ENCODE results near the gene PPFIBP1.
A peak's percentile ranks its signal among the peaks of the same experiment; 100 is the strongest.
"Not testable (repeated sequence)": the region's sequence is repeated elsewhere in the genome, so short reads cannot be mapped to it uniquely, and the experiment has no call there.

The PPFIBP1 gene

DNA sequence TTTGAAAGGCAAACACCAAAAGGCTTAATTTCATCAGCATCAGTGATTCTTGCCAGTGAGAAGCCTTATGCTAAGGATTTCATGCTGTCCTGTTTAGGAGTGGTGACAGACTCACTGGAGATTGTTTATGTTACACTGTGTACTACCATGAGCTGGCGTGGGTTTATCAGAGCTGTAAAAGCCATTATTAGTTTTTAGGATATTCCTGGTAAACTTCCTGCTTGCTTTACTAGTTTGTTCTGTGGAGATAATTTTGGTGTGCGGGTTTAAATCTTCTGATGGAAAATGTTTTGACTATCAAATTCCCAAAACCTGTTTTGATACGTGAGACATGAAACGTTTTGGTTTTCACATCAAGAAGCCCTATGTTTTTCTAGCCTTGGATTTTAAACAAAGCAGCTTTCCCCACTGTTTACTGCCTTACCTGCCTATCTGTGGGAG lies 15.2 kb downstream of the PPFIBP1 start:
- H3K9me3 ChIP-seq (ENCODE audit: insufficient read depth, low read depth, low read length) = no peaks in the 10 kb centered on the region
- H2BK5ac ChIP-seq (ENCODE audit: low read depth, low read length, poor library complexity) = no peak overlapping the region
- peaks cover 10% of the 10 kb centered on the region for H3K79me2 ChIP-seq (ENCODE audit: control insufficient read depth, insufficient read depth, low read length, poor library complexity)
- H3K4ac ChIP-seq (ENCODE audit: low read depth, low read length) = peak overlapping the region; percentile 61
- WGBS (ENCODE audit: extremely low coverage, insufficient coverage, insufficient read length) = no CpG with 5 or more reads among the region's 4 CpGs
- H4K8ac ChIP-seq (ENCODE audit: low read depth, low read length) = no peak overlapping the region
- H2BK120ac ChIP-seq (ENCODE audit: insufficient read depth, low read length, poor library complexity) = no peak overlapping the region
- no peak overlapping the region for H3K18ac ChIP-seq (ENCODE audit: low read length)
- peaks cover 12 to 23% of the 10 kb centered on the region in 2 experiments for H3K4me1 ChIP-seq (ENCODE audit: control insufficient read depth in 1 of 2, insufficient read depth in 2 of 2, low read length in 2 of 2)
- no peak overlapping the region for H3K23ac ChIP-seq (ENCODE audit: low read length)
- no peak for DNase-seq
- H2AFZ ChIP-seq (ENCODE audit: insufficient read depth, low read length, poor library complexity) = no peak overlapping the region
- H3K79me1 ChIP-seq (ENCODE audit: low read length) = peaks cover 3% of the 10 kb centered on the region
- no peak overlapping the region for H3K4me2 ChIP-seq (ENCODE audit: low read length)
- no peak overlapping the region for H2BK12ac ChIP-seq (ENCODE audit: low read length)
- H3K36me3 ChIP-seq (ENCODE audit: control insufficient read depth in 1 of 2, insufficient read depth in 2 of 2, low read length in 2 of 2) = peaks cover 10 to 18% of the 10 kb centered on the region in 2 experiments
- no peak overlapping the region for H3K27ac ChIP-seq (ENCODE audit: low read depth, low read length)
- H4K91ac ChIP-seq (ENCODE audit: low read depth, low read length) = no peak overlapping the region
- no peak overlapping the region for H4K12ac ChIP-seq (ENCODE audit: low read depth, low read length)
- H3K27me3 ChIP-seq (ENCODE audit: insufficient read depth, low read length) = no peaks in the 10 kb centered on the region
- no peak overlapping the region for H3K4me3 ChIP-seq (ENCODE audit: low read depth, low read length)
- no peak overlapping the region for H2AK5ac ChIP-seq (ENCODE audit: low read length)
- no peak overlapping the region for H3K9ac ChIP-seq (ENCODE audit: low read length)
- H3K14ac ChIP-seq (ENCODE audit: low read length) = no peak overlapping the region

DNA sequence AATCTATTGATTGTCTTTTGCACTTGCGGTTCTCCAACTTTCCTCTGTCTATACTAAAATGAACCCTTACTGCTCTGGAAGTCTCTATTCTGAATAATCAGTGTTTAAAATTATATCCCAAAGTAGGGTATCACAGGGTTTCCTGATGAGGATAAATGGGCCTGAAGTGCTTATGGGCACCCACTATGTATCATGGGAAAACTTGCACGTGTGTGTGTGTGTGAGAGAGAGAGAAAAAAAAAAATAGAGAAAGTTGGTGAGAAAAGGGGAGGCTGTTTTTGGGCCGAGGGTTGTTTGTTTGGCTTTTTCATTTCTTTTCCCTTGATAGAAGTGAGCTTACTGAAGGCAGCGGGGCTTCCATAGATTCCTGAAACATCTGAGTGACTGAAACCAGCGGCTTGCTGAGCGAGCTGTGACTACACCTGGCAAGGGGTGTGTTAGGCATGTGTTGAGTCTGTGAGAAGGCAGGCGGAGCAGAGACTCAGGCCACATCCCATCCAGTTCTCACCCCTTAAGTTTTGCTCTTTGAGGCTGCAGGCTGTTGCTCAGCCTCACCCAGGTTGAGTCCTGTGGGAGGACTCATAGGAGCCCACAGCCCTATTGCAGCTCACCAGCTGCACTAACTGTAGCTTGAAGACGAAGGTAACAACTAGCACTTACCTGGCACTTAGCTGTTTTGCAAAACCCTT lies 17.2 kb downstream of the PPFIBP1 start:
- peak overlapping the region; percentile 1 for H3K27ac ChIP-seq (ENCODE audit: low read depth, low read length)
- H3K23ac ChIP-seq (ENCODE audit: low read length) = no peak overlapping the region
- no peak overlapping the region for H2AK5ac ChIP-seq (ENCODE audit: low read length)
- no CpG with 5 or more reads among the region's 8 CpGs for WGBS (ENCODE audit: extremely low coverage, insufficient coverage, insufficient read length)
- no peak overlapping the region for H3K4me2 ChIP-seq (ENCODE audit: low read length)
- H2BK12ac ChIP-seq (ENCODE audit: low read length) = no peak overlapping the region
- no peaks in the 10 kb centered on the region for H3K9me3 ChIP-seq (ENCODE audit: insufficient read depth, low read depth, low read length)
- H3K4ac ChIP-seq (ENCODE audit: low read depth, low read length) = no peak overlapping the region
- H3K18ac ChIP-seq (ENCODE audit: low read length) = no peak overlapping the region
- peaks cover 7 to 12% of the 10 kb centered on the region in 2 experiments for H3K36me3 ChIP-seq (ENCODE audit: control insufficient read depth in 1 of 2, insufficient read depth in 2 of 2, low read length in 2 of 2)
- H2AFZ ChIP-seq (ENCODE audit: insufficient read depth, low read length, poor library complexity) = no peak overlapping the region
- H3K4me1 ChIP-seq (ENCODE audit: control insufficient read depth in 1 of 2, insufficient read depth in 2 of 2, low read length in 2 of 2) = peaks cover 13 to 20% of the 10 kb centered on the region in 2 experiments
- no peak overlapping the region for H3K4me3 ChIP-seq (ENCODE audit: low read depth, low read length)
- peaks cover 9% of the 10 kb centered on the region for H3K79me2 ChIP-seq (ENCODE audit: control insufficient read depth, insufficient read depth, low read length, poor library complexity)
- H3K9ac ChIP-seq (ENCODE audit: low read length) = no peak overlapping the region
- H3K79me1 ChIP-seq (ENCODE audit: low read length) = peaks cover 3% of the 10 kb centered on the region
- H4K12ac ChIP-seq (ENCODE audit: low read depth, low read length) = no peak overlapping the region
- DNase-seq = peak; percentile 88 to 91
- no peaks in the 10 kb centered on the region for H3K27me3 ChIP-seq (ENCODE audit: insufficient read depth, low read length)
- H4K91ac ChIP-seq (ENCODE audit: low read depth, low read length) = no peak overlapping the region
- no peak overlapping the region for H2BK120ac ChIP-seq (ENCODE audit: insufficient read depth, low read length, poor library complexity)
- H4K8ac ChIP-seq (ENCODE audit: low read depth, low read length) = no peak overlapping the region
- H2BK5ac ChIP-seq (ENCODE audit: low read depth, low read length, poor library complexity) = no peak overlapping the region
- H3K14ac ChIP-seq (ENCODE audit: low read length) = no peak overlapping the region

DNA sequence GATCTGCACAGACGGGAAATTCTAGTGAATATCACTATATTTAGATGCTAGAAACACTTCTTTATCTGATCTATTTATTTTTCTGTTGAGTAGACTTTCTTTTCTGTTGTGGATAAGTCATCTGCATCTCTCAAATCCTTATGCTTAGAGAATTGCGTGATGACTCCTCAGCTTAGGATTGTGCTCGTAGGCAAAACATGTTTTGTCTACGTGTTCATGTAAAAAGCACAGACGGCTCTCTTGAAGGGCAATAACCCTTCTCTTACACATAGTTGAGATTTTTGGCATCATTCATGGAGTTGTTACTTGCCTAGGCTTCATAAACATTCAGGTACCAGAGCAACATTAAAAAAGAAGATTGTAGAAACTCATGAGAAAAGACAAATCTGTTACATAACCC lies 18.6 kb downstream of the PPFIBP1 start:
- Histone ChIP-seq H3K27me3 (ENCODE audit: insufficient read depth, low read length) (no peaks in the 10 kb centered on the region), H3K9ac (ENCODE audit: low read length) (no peak overlapping the region), H2AFZ (ENCODE audit: insufficient read depth, low read length, poor library complexity) (no peak overlapping the region), H3K14ac (ENCODE audit: low read length) (no peak overlapping the region), H2BK5ac (ENCODE audit: low read depth, low read length, poor library complexity) (no peak overlapping the region), H3K79me1 (ENCODE audit: low read length) (peaks cover 3% of the 10 kb centered on the region), H4K12ac (ENCODE audit: low read depth, low read length) (no peak overlapping the region), H3K4me2 (ENCODE audit: low read length) (no peak overlapping the region), H3K4ac (ENCODE audit: low read depth, low read length) (no peak overlapping the region), H3K18ac (ENCODE audit: low read length) (no peak overlapping the region), H3K36me3 (ENCODE audit: control insufficient read depth in 1 of 2, insufficient read depth in 2 of 2, low read length in 2 of 2) (no peaks in the 10 kb centered on the region), H3K9me3 (ENCODE audit: insufficient read depth, low read depth, low read length) (no peaks in the 10 kb centered on the region), H2BK12ac (ENCODE audit: low read length) (no peak overlapping the region), H4K91ac (ENCODE audit: low read depth, low read length) (no peak overlapping the region), H3K79me2 (ENCODE audit: control insufficient read depth, insufficient read depth, low read length, poor library complexity) (peaks cover 7% of the 10 kb centered on the region), H3K23ac (ENCODE audit: low read length) (no peak overlapping the region), H3K27ac (ENCODE audit: low read depth, low read length) (peak overlapping the region; percentile 73), H4K8ac (ENCODE audit: low read depth, low read length) (no peak overlapping the region), H3K4me1 (ENCODE audit: control insufficient read depth in 1 of 2, insufficient read depth in 2 of 2, low read length in 2 of 2) (peaks cover 13 to 16% of the 10 kb centered on the region in 2 experiments), H2AK5ac (ENCODE audit: low read length) (no peak overlapping the region), H3K4me3 (ENCODE audit: low read depth, low read length) (no peak overlapping the region), H2BK120ac (ENCODE audit: insufficient read depth, low read length, poor library complexity) (no peak overlapping the region)
- WGBS (ENCODE audit: extremely low coverage, insufficient coverage, insufficient read length) = no CpG with 5 or more reads among the region's 5 CpGs
- DNase-seq = peak; percentile 85 to 97

DNA sequence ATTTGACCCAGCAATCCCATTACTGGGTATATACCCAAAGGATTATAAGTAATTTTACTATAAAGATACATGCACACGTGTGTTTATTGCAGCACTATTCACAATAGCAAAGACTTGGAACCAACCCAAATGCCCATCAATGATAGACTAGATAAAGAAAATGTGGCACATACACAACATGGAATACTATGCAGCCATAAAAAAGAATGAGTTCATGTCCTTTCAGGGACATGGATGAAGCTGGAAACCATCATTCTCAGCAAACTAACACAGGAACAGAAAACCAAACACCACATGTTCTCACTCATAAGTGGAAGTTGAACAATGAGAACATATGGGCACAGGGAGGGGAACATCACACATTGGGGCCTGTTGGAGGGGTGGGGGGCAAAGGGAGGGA lies 20.9 kb downstream of the PPFIBP1 start:
- not testable (repeated sequence) for H3K4me3 ChIP-seq (ENCODE audit: low read depth, low read length); H2BK120ac ChIP-seq (ENCODE audit: insufficient read depth, low read length, poor library complexity); H3K9me3 ChIP-seq (ENCODE audit: insufficient read depth, low read depth, low read length); H2BK12ac ChIP-seq (ENCODE audit: low read length); H2AFZ ChIP-seq (ENCODE audit: insufficient read depth, low read length, poor library complexity); H3K4me2 ChIP-seq (ENCODE audit: low read length); H3K79me2 ChIP-seq (ENCODE audit: control insufficient read depth, insufficient read depth, low read length, poor library complexity); H4K12ac ChIP-seq (ENCODE audit: low read depth, low read length); H3K23ac ChIP-seq (ENCODE audit: low read length); DNase-seq; H3K36me3 ChIP-seq (ENCODE audit: control insufficient read depth in 1 of 2, insufficient read depth in 2 of 2, low read length in 2 of 2); H4K91ac ChIP-seq (ENCODE audit: low read depth, low read length); H3K27ac ChIP-seq (ENCODE audit: low read depth, low read length); H3K18ac ChIP-seq (ENCODE audit: low read length); H3K79me1 ChIP-seq (ENCODE audit: low read length); H3K9ac ChIP-seq (ENCODE audit: low read length); H2AK5ac ChIP-seq (ENCODE audit: low read length); H3K14ac ChIP-seq (ENCODE audit: low read length); H2BK5ac ChIP-seq (ENCODE audit: low read depth, low read length, poor library complexity); H4K8ac ChIP-seq (ENCODE audit: low read depth, low read length); H3K27me3 ChIP-seq (ENCODE audit: insufficient read depth, low read length)
- Histone ChIP-seq H3K4ac (ENCODE audit: low read depth, low read length) (peak overlapping the region; percentile 31), H3K4me1 (ENCODE audit: control insufficient read depth in 1 of 2, insufficient read depth in 2 of 2, low read length in 2 of 2) (peaks cover 17% of the 10 kb centered on the region in 2 experiments)
- no CpG with 5 or more reads among the region's 1 CpG for WGBS (ENCODE audit: extremely low coverage, insufficient coverage, insufficient read length)

All from trophoblast cell (in vitro differentiated cells and primary cell).